ENCODE data around the gene ZFYVE28.
A peak's percentile ranks its signal among the peaks of the same experiment; 100 is the strongest.

ZFYVE28 gene

GRCh38 chr4:2428496-2429213 is 10.2 kb upstream of the ZFYVE28 start:
- DNase-seq (ENCODE audit: low read depth in 2 of 2) = no peak

- DNase-seq (ENCODE audit: low read depth in 2 of 2) = no peak
These were observed 9.2 kb upstream of the ZFYVE28 start for GRCh38 chr4:2427383-2428334.

GRCh38 chr4:2426711-2427275 is 8.3 kb upstream of the ZFYVE28 start:
- DNase-seq (ENCODE audit: low read depth in 2 of 2) = no peak

GRCh38 chr4:2426069-2426397 is 7.6 kb upstream of the ZFYVE28 start:
- DNase-seq (ENCODE audit: low read depth in 2 of 2) = no peak

GRCh38 chr4:2425386-2426068 is 7.1 kb upstream of the ZFYVE28 start:
- no peak for DNase-seq (ENCODE audit: low read depth in 2 of 2)

GRCh38 chr4:2424581-2424980 is 6.1 kb upstream of the ZFYVE28 start:
- no peak for DNase-seq (ENCODE audit: low read depth in 2 of 2)

- no peak for DNase-seq (ENCODE audit: low read depth in 2 of 2)
These were observed 5.2 kb upstream of the ZFYVE28 start for GRCh38 chr4:2423695-2424094.

GRCh38 chr4:2423066-2423465 is 4.6 kb upstream of the ZFYVE28 start:
- no peak for DNase-seq (ENCODE audit: low read depth in 2 of 2)

GRCh38 chr4:2421928-2422327 is 3.5 kb upstream of the ZFYVE28 start:
- no peak for DNase-seq (ENCODE audit: low read depth in 2 of 2)

- DNase-seq (ENCODE audit: low read depth in 2 of 2) = no peak
These were observed 1.4 kb upstream of the ZFYVE28 start for GRCh38 chr4:2419814-2420213.

- DNase-seq (ENCODE audit: low read depth in 2 of 2) = peak; percentile 98
These were observed 466 bp upstream of the ZFYVE28 start, which contains the start of gene CFAP99 for GRCh38 chr4:2418650-2419571. Gene CFAP99, plus strand, starts transcription at chr4:2418955.

- no peak for DNase-seq (ENCODE audit: low read depth in 2 of 2)
These were observed 1.1 kb downstream of the ZFYVE28 start for GRCh38 chr4:2417226-2417764.

- no peak for DNase-seq (ENCODE audit: low read depth in 2 of 2)
These were observed 1.8 kb downstream of the ZFYVE28 start for GRCh38 chr4:2416564-2417225.

- DNase-seq (ENCODE audit: low read depth in 2 of 2) = no peak
These were observed 2.4 kb downstream of the ZFYVE28 start for GRCh38 chr4:2415881-2416563.

GRCh38 chr4:2415213-2415612 is 3.2 kb downstream of the ZFYVE28 start:
- no peak for DNase-seq (ENCODE audit: low read depth in 2 of 2)

- DNase-seq (ENCODE audit: low read depth in 2 of 2) = no peak
These were observed 4.4 kb downstream of the ZFYVE28 start for GRCh38 chr4:2413821-2414610.

- DNase-seq (ENCODE audit: low read depth in 2 of 2) = peak; percentile 79 to 89
These were observed 5.3 kb downstream of the ZFYVE28 start for GRCh38 chr4:2412885-2413716.

- peak; percentile 59 to 63 for DNase-seq (ENCODE audit: low read depth in 2 of 2)
These were observed 5.9 kb downstream of the ZFYVE28 start for GRCh38 chr4:2412534-2412884.

Data from stimulated activated CD4-positive, alpha-beta T cell treated with anti-CD3 and anti-CD28 coated beads, Interleukin-15, amount 100 ng/mL, for 48 hours (primary cell).